T-helper 2 cell (primary cell): ENCODE measurements around the gene GNPTAB.

Experiments
- DNase-seq, 5 experiments: peaks; one replicate each; pipeline versions ENCODE4 v3.0.0 to v3.0.0-alpha.2; 2012 to 2022

Gene GNPTAB

GRCh38 chr12:101729842-101730241 lies 100.9 kb downstream of the GNPTAB start:
- DNase-seq, result no peak

GRCh38 chr12:101727098-101727497 lies 103.7 kb downstream of the GNPTAB start:
- peak in 1 of 5 experiments; percentile 3 for DNase-seq

- DNase-seq, result no peak
Observed at GRCh38 chr12:101722392-101722791, 108.4 kb downstream of the GNPTAB start.

- no peak for DNase-seq
Observed at GRCh38 chr12:101720118-101720517, 110.6 kb downstream of the GNPTAB start.

GRCh38 chr12:101719566-101719965 lies 111.2 kb downstream of the GNPTAB start:
- no peak for DNase-seq

GRCh38 chr12:101714877-101715444 lies 115.8 kb downstream of the GNPTAB start:
- no peak for DNase-seq

- no peak for DNase-seq
Observed at GRCh38 chr12:101713930-101714329, 116.8 kb downstream of the GNPTAB start.

GRCh38 chr12:101713059-101713682 lies 117.6 kb downstream of the GNPTAB start:
- DNase-seq, result no peak

- no peak for DNase-seq
Observed at GRCh38 chr12:101710288-101710687, 120.5 kb downstream of the GNPTAB start.

- no peak for DNase-seq
Observed at GRCh38 chr12:101707131-101707782, 123.5 kb downstream of the GNPTAB start.

- DNase-seq, result no peak
Observed at GRCh38 chr12:101706403-101706802, 124.4 kb downstream of the GNPTAB start.

GRCh38 chr12:101703487-101703886 lies 127.3 kb downstream of the GNPTAB start:
- no peak for DNase-seq

- DNase-seq, result no peak
Observed at GRCh38 chr12:101700299-101700820, 130.4 kb downstream of the GNPTAB start.

- no peak for DNase-seq
Observed at GRCh38 chr12:101698800-101699347, 131.9 kb downstream of the GNPTAB start.

- DNase-seq, result peak in 1 of 5 experiments; percentile 40
Observed at GRCh38 chr12:101697930-101698799, 132.6 kb downstream of the GNPTAB start.

GRCh38 chr12:101697197-101697929 lies 133.4 kb downstream of the GNPTAB start, which contains the start of gene CHPT1:
Gene CHPT1, plus strand, starts transcription at chr12:101697640. Its CDS starts 222 bp downstream, at chr12:101697862.
- peak; percentile 12 to 74 (median 39) for DNase-seq

- DNase-seq, result peak in 1 of 5 experiments; percentile 21
Observed at GRCh38 chr12:101696251-101697196, 134.2 kb downstream of the GNPTAB start.

GRCh38 chr12:101695706-101696105 lies 135.1 kb downstream of the GNPTAB start:
- no peak for DNase-seq
